Measurements from ENCODE around the gene SLFNL1. TPM values are rescaled to one million over a fixed set of nuclear protein-coding genes. Genes with fewer than 3 reads are reported as not detected.
A peak's percentile ranks its signal among the peaks of the same experiment; 100 is the strongest.

Gene SLFNL1
- total and polyA plus RNA-seq, 8 donors = 0.79 to 4.9 (median 1.0) TPM

GRCh38 chr1:40984531-40984930, 37.0 kb downstream of the SLFNL1 start:
- H3K27me3 ChIP-seq = no peaks in the 10 kb centered on the region
- TF ChIP-seq, protein P1, sequence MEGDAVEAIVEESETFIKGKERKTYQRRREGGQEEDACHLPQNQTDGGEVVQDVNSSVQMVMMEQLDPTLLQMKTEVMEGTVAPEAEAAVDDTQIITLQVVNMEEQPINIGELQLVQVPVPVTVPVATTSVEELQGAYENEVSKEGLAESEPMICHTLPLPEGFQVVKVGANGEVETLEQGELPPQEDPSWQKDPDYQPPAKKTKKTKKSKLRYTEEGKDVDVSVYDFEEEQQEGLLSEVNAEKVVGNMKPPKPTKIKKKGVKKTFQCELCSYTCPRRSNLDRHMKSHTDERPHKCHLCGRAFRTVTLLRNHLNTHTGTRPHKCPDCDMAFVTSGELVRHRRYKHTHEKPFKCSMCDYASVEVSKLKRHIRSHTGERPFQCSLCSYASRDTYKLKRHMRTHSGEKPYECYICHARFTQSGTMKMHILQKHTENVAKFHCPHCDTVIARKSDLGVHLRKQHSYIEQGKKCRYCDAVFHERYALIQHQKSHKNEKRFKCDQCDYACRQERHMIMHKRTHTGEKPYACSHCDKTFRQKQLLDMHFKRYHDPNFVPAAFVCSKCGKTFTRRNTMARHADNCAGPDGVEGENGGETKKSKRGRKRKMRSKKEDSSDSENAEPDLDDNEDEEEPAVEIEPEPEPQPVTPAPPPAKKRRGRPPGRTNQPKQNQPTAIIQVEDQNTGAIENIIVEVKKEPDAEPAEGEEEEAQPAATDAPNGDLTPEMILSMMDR (IDR thresholded peaks at IDR 0.05) = no peak
- ATAC-seq = no peak
- no peaks in the 10 kb centered on the region for H3K9me3 ChIP-seq
- H3K36me3 ChIP-seq = peaks cover 0 to 61% of the 10 kb centered on the region in 2 donors
- peaks cover 13 to 48% of the 10 kb centered on the region in 2 donors for H3K4me1 ChIP-seq
- no peak overlapping the region for H3K27ac ChIP-seq
- H3K4me3 ChIP-seq = no peak overlapping the region
- DNase-seq = no peak
- intact Hi-C loops (cut with DNase I) = no loop called here

GRCh38 chr1:40984066-40984465, 37.5 kb downstream of the SLFNL1 start:
- ATAC-seq (no peak), DNase-seq (no peak)
- Histone ChIP-seq H3K27me3 (no peaks in the 10 kb centered on the region), H3K4me1 (peaks cover 13 to 50% of the 10 kb centered on the region in 2 donors), H3K36me3 (peaks cover 0 to 56% of the 10 kb centered on the region in 2 donors), H3K27ac (no peak overlapping the region), H3K4me3 (no peak overlapping the region), H3K9me3 (no peaks in the 10 kb centered on the region)
- TF ChIP-seq, protein P1 (IDR thresholded peaks at IDR 0.05) = no peak
- intact Hi-C loops (cut with DNase I) = no loop called here

DNA sequence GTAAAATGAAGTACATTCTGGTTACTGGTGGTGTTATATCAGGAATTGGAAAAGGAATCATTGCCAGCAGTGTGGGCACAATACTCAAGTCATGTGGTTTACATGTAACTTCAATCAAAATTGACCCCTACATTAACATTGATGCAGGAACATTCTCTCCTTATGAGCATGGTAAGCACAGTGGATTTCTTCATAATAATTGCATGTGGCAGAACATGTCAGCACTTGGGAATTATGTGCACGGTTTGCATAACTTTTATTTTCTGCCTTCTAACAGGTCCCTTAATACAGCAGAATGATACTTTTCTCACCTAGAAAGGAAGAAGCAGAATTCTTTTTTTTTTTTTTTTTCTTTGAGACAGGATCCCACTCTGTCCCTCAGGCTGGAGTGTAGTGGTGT, 38.2 kb downstream of the SLFNL1 start:
- no peak overlapping the region for H3K27ac ChIP-seq
- H3K36me3 ChIP-seq = peaks cover 0 to 49% of the 10 kb centered on the region in 2 donors
- H3K4me3 ChIP-seq = no peak overlapping the region
- no peaks in the 10 kb centered on the region for H3K27me3 ChIP-seq
- ATAC-seq (no peak), DNase-seq (no peak)
- intact Hi-C loops (cut with DNase I) = no loop called here
- no peaks in the 10 kb centered on the region for H3K9me3 ChIP-seq
- peaks cover 13 to 55% of the 10 kb centered on the region in 2 donors for H3K4me1 ChIP-seq
- TF ChIP-seq, protein P1 (IDR thresholded peaks at IDR 0.05) = no peak

GRCh38 chr1:40982721-40983120, 38.8 kb downstream of the SLFNL1 start:
- ATAC-seq = no peak
- TF ChIP-seq, protein P1 (IDR thresholded peaks at IDR 0.05) = no peak
- Histone ChIP-seq H3K27ac (no peak overlapping the region), H3K4me1 (peaks cover 13 to 55% of the 10 kb centered on the region in 2 donors), H3K9me3 (no peaks in the 10 kb centered on the region), H3K36me3 (peaks cover 0 to 43% of the 10 kb centered on the region in 2 donors), H3K27me3 (no peaks in the 10 kb centered on the region), H3K4me3 (no peak overlapping the region)
- intact Hi-C loops (cut with DNase I) = no loop called here
- no peak for DNase-seq

GRCh38 chr1:40981691-40982448, 39.7 kb downstream of the SLFNL1 start:
- intact Hi-C loops (cut with DNase I) = no loop called here
- Histone ChIP-seq H3K36me3 (peaks cover 0 to 35% of the 10 kb centered on the region in 2 donors), H3K9me3 (no peaks in the 10 kb centered on the region), H3K27ac (no peak overlapping the region), H3K4me1 (peaks cover 13 to 55% of the 10 kb centered on the region in 2 donors), H3K4me3 (peak overlapping the region in 1 of 2 donors; percentile 81), H3K27me3 (no peaks in the 10 kb centered on the region)
- TF ChIP-seq, protein P1 (IDR thresholded peaks at IDR 0.05) = no peak
- DNase-seq (no peak), ATAC-seq (no peak)
